Body of pancreas (tissue), 4 donors: Measurements from ENCODE around the gene CTBP1. TPM values are rescaled to one million over a fixed set of nuclear protein-coding genes. Genes with fewer than 3 reads are reported as not detected.

Source experiments
- ATAC-seq: fragments of 150-250 bp; one replicate; pipeline ENCODE4 v1.9.1; 2016
- DNase-seq, 4 donors: peaks; one replicate each; pipeline ENCODE4 v3.0.0-alpha.2; 2019
- H3K27ac ChIP-seq, 4 donors: fragments of 200-600 bp; sonication (generic); 1 replicate in 3 of 4; 2 replicates in 1 of 4; pipeline versions ENCODE4 v1.5.1 to v1.6.1; 2016 to 2019; ENCODE audit warnings: mild to moderate bottlenecking in 1 of 4, mixed read lengths in 1 of 4, moderate library complexity in 1 of 4
- H3K27me3 ChIP-seq, 2 donors: fragments of 200-600 bp; sonication (generic); one replicate each; pipeline ENCODE4 v1.6.0; 2016; ENCODE audit warnings: mild to moderate bottlenecking in 1 of 2
- H3K36me3 ChIP-seq, 2 donors: fragments of 200-600 bp; sonication (generic); replicated peaks in 1 of 2; 2 replicates each; pipeline ENCODE4 v1.5.1; 2016; ENCODE audit warnings: low read depth in 2 of 2; ENCODE audit not compliant: insufficient read depth in 1 of 2
- H3K4me1 ChIP-seq: fragments of 200-600 bp; sonication (generic); one replicate; pipeline ENCODE4 v1.6.0; 2016
- H3K4me3 ChIP-seq, 2 donors: fragments of 200-600 bp; sonication (generic); 1 replicate in 1 of 2; 2 replicates in 1 of 2; pipeline ENCODE4 v1.5.1; 2016 to 2019
- H3K9me3 ChIP-seq, 3 donors: fragments of 200-600 bp; sonication (generic); 1 replicate in 2 of 3; 2 replicates in 1 of 3; pipeline ENCODE4 v1.5.1; 2016
- CTCF ChIP-seq, 7 experiments: fragments of 450-650 bp in 4 of 7; fragments of 200-600 bp in 3 of 7; sonication (generic) in 3 of 7; IDR thresholded peaks; one replicate each; pipeline ENCODE4 v1.5.1; 2016 to 2019; ENCODE audit warnings: antibody characterized with exemption in 7 of 7
- POLR2A ChIP-seq, 3 donors: fragments of 450-650 bp; IDR thresholded peaks; one replicate each; pipeline ENCODE4 v1.6.1; 2016; ENCODE audit warnings: antibody characterized with exemption in 3 of 3, mild to moderate bottlenecking in 2 of 3
- WGBS, 2 donors: methylation state at CpG; one replicate each; pipeline ENCODE4 v1.1.5; 2017; 5-methylcytosine and 5-hydroxymethylcytosine counted together
- intact Hi-C: fragments of 100-400 bp; cut with DNase I; formaldehyde crosslinking; loops from one replicate; pipeline ENCODE4 v1.15.1; 2023
- total RNA-seq, 2 donors: library from RNA; depleted of rRNA; stranded (reverse); fragments of >200 nt; gene quantifications; one replicate each; pipeline ENCODE4 v1.1.0, GENCODE V29; 2016

Gene CTBP1
- total RNA-seq, 2 donors from 2014 or later = 148 to 458 TPM

GRCh38 chr4:1208970-1209704 is 39.8 kb downstream of the CTBP1 start:
- DNase-seq (peak in 3 of 4 donors; percentile 35 to 50 (median 39)), ATAC-seq (no peak)
- TF ChIP-seq CTCF (IDR thresholded peaks at IDR 0.05) (peak in 1 of 7 experiments; percentile 13), POLR2A (IDR thresholded peaks at IDR 0.05) (no peak)
- Histone ChIP-seq H3K36me3 (peaks cover 4 to 12% of the 10 kb centered on the region in 2 donors), H3K27ac (peak overlapping the region in 2 of 4 donors; percentile 8 to 49), H3K4me1 (peaks cover 59% of the 10 kb centered on the region), H3K9me3 (no peaks in the 10 kb centered on the region), H3K27me3 (no peaks in the 10 kb centered on the region), H3K4me3 (no peak overlapping the region)
- intact Hi-C loops = no loop called here
- WGBS, 2 donors = 76 to 90% methylated on average over 23 to 31 of the region's 31 CpGs

- Histone ChIP-seq H3K36me3 (peaks cover 4 to 12% of the 10 kb centered on the region in 2 donors), H3K27me3 (no peaks in the 10 kb centered on the region), H3K27ac (peak overlapping the region in 3 of 4 donors; percentile 14 to 55 (median 49)), H3K9me3 (no peaks in the 10 kb centered on the region), H3K4me3 (no peak overlapping the region), H3K4me1 (peaks cover 57% of the 10 kb centered on the region)
- 72 to 83% methylated on average over 27 to 35 of the region's 37 CpGs for WGBS, 2 donors
- intact Hi-C loops = no loop called here
- DNase-seq (peak in 3 of 4 donors; percentile 18 to 21 (median 20)), ATAC-seq (no peak)
- TF ChIP-seq POLR2A (IDR thresholded peaks at IDR 0.05) (no peak), CTCF (IDR thresholded peaks at IDR 0.05) (no peak)
These were observed 40.5 kb downstream of the CTBP1 start for GRCh38 chr4:1208266-1208961.

GRCh38 chr4:1207603-1208265 is 41.2 kb downstream of the CTBP1 start:
- intact Hi-C loops = no loop called here
- Histone ChIP-seq H3K27ac (peak overlapping the region in 3 of 4 donors; percentile 14 to 55 (median 49)), H3K36me3 (peaks cover 0 to 5% of the 10 kb centered on the region in 2 donors), H3K27me3 (no peaks in the 10 kb centered on the region), H3K4me3 (no peak overlapping the region), H3K9me3 (no peaks in the 10 kb centered on the region), H3K4me1 (peaks cover 50% of the 10 kb centered on the region)
- DNase-seq (peak; percentile 59 to 80 (median 74)), ATAC-seq (peak; percentile 57)
- no peak for TF ChIP-seq CTCF (IDR thresholded peaks at IDR 0.05)
- no peak for TF ChIP-seq POLR2A (IDR thresholded peaks at IDR 0.05)
- WGBS, 2 donors = 50 to 69% methylated on average over 21 to 29 of the region's 31 CpGs

- no peaks in the 10 kb centered on the region for H3K27me3 ChIP-seq
- intact Hi-C loops = no loop called here
- no peaks in the 10 kb centered on the region for H3K9me3 ChIP-seq
- WGBS, 2 donors = 93% methylated on average over 12 of the region's 12 CpGs; no CpG with 5 or more reads in 1 of the 2 donors
- TF ChIP-seq POLR2A (IDR thresholded peaks at IDR 0.05) (no peak), CTCF (IDR thresholded peaks at IDR 0.05) (no peak)
- no peak overlapping the region for H3K27ac ChIP-seq
- H3K36me3 ChIP-seq = no peaks in the 10 kb centered on the region
- no peak overlapping the region for H3K4me3 ChIP-seq
- peaks cover 44% of the 10 kb centered on the region for H3K4me1 ChIP-seq
- peak in 3 of 4 donors; percentile 1 to 13 (median 7) for DNase-seq
- no peak for ATAC-seq
These were observed 41.8 kb downstream of the CTBP1 start for GRCh38 chr4:1207157-1207470.
